LNCAP (cell line): ENCODE results near the gene GNAT3.

ENCODE experiments used
- CTCF ChIP-seq: fragments of 450-650 bp; IDR thresholded peaks from 2 replicates; pipeline ENCODE4 v1.5.1; 2017; ENCODE audit warnings: mild to moderate bottlenecking

GNAT3 gene

GRCh38 chr7:80537091-80537490 lies 25.2 kb upstream of the GNAT3 start:
- TF ChIP-seq CTCF = no peak

GRCh38 chr7:80536426-80536825 lies 24.6 kb upstream of the GNAT3 start:
- TF ChIP-seq CTCF = no peak

GRCh38 chr7:80533287-80533686 lies 21.4 kb upstream of the GNAT3 start:
- no peak for TF ChIP-seq CTCF

- TF ChIP-seq CTCF = no peak
These were observed 20.3 kb upstream of the GNAT3 start for GRCh38 chr7:80532153-80532552.

- no peak for TF ChIP-seq CTCF
These were observed 18.3 kb upstream of the GNAT3 start for GRCh38 chr7:80530136-80530535.

- TF ChIP-seq CTCF = no peak
These were observed 17.5 kb upstream of the GNAT3 start for GRCh38 chr7:80529362-80529761.

GRCh38 chr7:80528689-80529088 lies 16.8 kb upstream of the GNAT3 start:
- no peak for TF ChIP-seq CTCF

GRCh38 chr7:80526472-80526871 lies 14.6 kb upstream of the GNAT3 start:
- no peak for TF ChIP-seq CTCF
